ENCODE measurements around the gene GRAMD4.

DNA sequence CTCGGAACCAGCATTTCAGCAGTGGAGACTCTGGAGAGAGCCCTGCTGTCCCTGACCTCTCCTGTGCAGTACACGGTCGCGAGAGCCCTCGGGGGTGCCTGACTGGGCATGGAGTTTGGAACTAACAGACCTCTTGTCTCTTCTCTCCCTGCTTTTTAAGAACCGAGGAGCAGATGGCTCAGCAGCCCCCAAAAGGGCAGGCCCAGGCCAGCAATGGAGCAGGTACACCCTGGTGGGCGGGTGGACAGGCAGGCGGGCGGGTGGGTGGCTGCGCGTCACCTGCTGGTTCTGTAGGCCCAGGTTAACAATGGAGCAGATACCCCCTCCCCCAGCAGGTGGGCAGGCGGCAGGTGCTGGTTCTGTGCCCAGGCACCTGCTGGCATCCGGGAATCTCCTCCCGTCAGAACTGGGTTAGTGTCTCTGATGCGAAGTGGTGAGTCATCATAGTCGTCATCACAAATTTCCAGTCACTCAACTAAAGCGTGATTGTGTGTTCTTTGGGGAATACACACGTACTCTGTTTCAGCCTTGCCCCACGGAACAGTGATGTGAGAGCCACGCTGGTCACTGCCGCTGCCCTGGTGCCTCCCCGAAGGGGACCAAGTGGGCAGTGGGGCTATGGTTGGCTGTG lies 41.1 kb downstream of the GRAMD4 start:
- TF ChIP-seq CTCF (conservative IDR thresholded peaks at IDR 0.05): no peak
- TF ChIP-seq EZH2 (IDR thresholded peaks at IDR 0.05; ENCODE audit: low read depth): no peak
